Measurements from ENCODE around the gene SLX4IP.
"Not testable (repeated sequence)": the region's sequence is repeated elsewhere in the genome, so short reads cannot be mapped to it uniquely, and the experiment has no call there.

Gene SLX4IP

GRCh38 chr20:10586296-10586695 lies 151.2 kb downstream of the SLX4IP start:
- DNase-seq (ENCODE audit: insufficient read length) (no peak), FAIRE-seq (no peak)
- TF ChIP-seq POLR2A (IDR thresholded peaks at IDR 0.05; ENCODE audit: low read depth, low read length) (no peak), TAF1 (IDR thresholded peaks at IDR 0.05; ENCODE audit: borderline replicate concordance, low read depth, low read length) (no peak), POLR2AphosphoS5 (IDR thresholded peaks at IDR 0.05; ENCODE audit: low read depth, low read length) (no peak)

- FAIRE-seq; DNase-seq (ENCODE audit: insufficient read length): not testable (repeated sequence)
Measured at GRCh38 chr20:10590446-10590845, 155.3 kb downstream of the SLX4IP start.

DNA sequence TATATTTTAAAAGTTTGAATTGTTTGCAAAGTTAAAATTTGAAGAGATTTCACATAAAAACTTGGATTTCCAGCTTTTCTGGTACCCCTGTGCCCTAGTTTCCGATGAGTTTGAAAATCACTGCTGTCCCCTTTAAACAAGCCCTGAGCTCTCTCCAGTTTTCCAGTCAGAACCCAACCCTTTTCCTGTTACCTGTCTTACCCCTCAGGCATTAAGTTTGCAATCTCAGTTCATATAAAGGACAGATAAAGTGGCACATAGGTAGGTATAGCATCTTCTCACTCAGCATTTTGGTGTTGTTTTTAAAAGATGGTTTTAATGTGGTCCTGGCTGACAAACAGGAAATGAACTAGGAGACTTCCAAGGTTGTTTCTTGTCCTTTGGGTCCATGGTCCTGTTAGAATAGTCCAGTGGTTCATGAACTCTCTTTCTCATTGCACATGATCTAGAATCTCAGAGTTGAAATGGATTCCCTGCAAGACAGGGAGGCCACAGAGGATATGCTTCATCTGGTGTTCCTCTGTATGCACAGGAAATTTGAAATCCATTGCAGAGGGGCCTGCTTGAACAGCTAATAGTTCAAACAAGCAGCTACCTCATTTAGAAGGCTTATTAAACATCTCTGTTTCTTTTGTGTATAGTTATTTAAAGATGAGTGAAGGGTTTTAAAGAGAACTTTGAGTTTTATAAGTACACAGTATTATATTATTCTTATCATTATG lies 156.0 kb downstream of the SLX4IP start:
- TF ChIP-seq POLR2AphosphoS5 (IDR thresholded peaks at IDR 0.05; ENCODE audit: low read depth, low read length) (no peak), POLR2A (IDR thresholded peaks at IDR 0.05; ENCODE audit: low read depth, low read length) (no peak), TAF1 (IDR thresholded peaks at IDR 0.05; ENCODE audit: borderline replicate concordance, low read depth, low read length) (no peak)
- no peak for FAIRE-seq
- DNase-seq (ENCODE audit: insufficient read length), result no peak

GRCh38 chr20:10591946-10592521 lies 156.9 kb downstream of the SLX4IP start:
- FAIRE-seq (no peak), DNase-seq (ENCODE audit: insufficient read length) (no peak)
- TF ChIP-seq TAF1 (IDR thresholded peaks at IDR 0.05; ENCODE audit: borderline replicate concordance, low read depth, low read length) (no peak), POLR2A (IDR thresholded peaks at IDR 0.05; ENCODE audit: low read depth, low read length) (no peak), POLR2AphosphoS5 (IDR thresholded peaks at IDR 0.05; ENCODE audit: low read depth, low read length) (no peak)

DNA sequence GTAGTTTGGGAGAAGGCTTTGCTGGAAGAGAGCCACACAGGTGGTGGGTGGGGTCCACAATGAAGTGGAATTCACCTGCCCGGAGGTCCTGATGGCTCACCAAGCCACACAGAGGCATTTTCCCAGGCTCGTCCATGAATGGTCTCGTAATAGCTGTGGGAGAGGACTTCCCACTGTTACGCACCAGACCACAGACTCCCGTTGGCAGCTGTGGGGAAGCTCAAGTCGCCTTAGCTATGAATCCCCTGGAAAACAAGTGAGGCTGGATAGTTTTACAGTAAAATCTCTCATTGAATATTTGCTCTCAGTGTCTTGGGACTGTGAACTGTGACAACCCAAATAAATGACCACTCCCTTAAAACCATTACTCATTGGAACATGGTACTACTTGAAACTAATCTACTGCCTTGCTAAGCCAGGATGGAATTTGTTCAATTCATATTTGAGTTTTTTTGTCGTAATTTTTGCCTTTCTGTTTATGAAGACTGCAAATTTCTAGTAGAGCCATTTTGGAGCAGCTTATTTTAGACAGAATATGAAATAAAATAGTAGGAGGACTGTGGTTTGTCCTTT lies 159.3 kb downstream of the SLX4IP start:
- no peak for DNase-seq (ENCODE audit: insufficient read length)
- no peak for TF ChIP-seq POLR2AphosphoS5 (IDR thresholded peaks at IDR 0.05; ENCODE audit: low read depth, low read length)
- no peak for FAIRE-seq

DNA sequence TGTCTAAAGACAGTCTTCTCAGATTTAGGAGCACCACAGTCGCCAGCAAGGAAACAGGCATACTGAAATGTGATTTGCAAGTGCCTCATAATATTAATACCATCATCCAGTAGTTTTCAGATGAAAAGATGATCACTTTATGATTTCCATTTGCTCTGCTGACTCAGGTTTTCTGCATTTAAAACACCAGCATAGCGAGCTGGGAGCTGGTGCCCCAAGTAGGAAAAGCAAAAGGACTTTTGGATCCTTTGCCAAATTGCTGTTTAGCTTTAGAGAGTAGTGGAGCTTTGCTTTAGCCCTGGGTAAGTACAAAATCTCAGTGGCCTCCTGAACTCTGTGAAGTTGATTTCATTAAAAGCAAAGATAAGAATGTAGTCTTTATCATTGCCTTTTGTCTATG lies 160.2 kb downstream of the SLX4IP start:
- TF ChIP-seq POLR2A (IDR thresholded peaks at IDR 0.05; ENCODE audit: low read depth, low read length) (no peak), TAF1 (IDR thresholded peaks at IDR 0.05; ENCODE audit: borderline replicate concordance, low read depth, low read length) (no peak), POLR2AphosphoS5 (IDR thresholded peaks at IDR 0.05; ENCODE audit: low read depth, low read length) (no peak)
- FAIRE-seq, result no peak
- DNase-seq (ENCODE audit: insufficient read length), result no peak

DNA sequence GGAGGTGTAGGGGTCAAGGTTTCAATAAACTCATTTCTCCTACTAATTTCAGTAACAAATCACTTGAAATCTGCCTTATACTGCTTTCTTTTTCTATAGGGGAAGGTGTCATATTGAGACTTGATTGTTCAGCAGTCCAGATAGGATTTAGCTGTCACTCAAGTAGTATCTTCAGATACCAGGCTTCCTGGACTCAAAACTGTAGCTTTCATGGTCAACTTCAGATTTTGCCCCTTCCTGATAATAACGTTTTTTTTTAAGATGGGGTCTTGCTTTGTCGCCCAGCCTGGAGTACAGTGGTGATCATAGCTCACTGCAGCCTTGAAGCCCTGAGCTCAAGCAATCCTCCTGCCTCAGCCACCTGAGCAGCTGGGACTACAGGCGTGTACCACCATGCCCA lies 160.9 kb downstream of the SLX4IP start:
- TF ChIP-seq TAF1 (IDR thresholded peaks at IDR 0.05; ENCODE audit: borderline replicate concordance, low read depth, low read length) (no peak), POLR2A (IDR thresholded peaks at IDR 0.05; ENCODE audit: low read depth, low read length) (no peak), POLR2AphosphoS5 (IDR thresholded peaks at IDR 0.05; ENCODE audit: low read depth, low read length) (no peak)
- DNase-seq (ENCODE audit: insufficient read length) (no peak), FAIRE-seq (no peak)

DNA sequence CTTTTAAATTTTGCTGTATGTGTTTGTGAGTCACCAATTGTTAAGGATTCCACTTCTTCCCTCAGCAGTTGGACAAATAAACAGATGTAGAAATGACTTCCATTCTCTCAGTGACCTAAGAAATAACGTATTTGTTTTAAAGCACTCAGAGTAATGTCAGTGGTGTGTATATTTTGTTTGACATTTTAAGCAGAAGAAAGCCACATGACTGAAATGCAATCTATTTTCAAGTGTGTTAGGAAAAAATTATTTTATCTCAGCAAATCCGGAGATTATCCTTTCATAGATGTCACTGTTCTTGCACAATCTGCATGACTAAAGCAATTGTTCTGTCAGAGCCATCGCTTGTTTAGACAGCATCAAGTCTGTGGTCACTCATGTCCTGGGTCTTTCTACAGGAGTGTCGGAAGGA lies 161.6 kb downstream of the SLX4IP start:
- TF ChIP-seq TAF1 (IDR thresholded peaks at IDR 0.05; ENCODE audit: borderline replicate concordance, low read depth, low read length), result no peak
- TF ChIP-seq POLR2AphosphoS5 (IDR thresholded peaks at IDR 0.05; ENCODE audit: low read depth, low read length), result no peak
- TF ChIP-seq POLR2A (IDR thresholded peaks at IDR 0.05; ENCODE audit: low read depth, low read length), result no peak
- FAIRE-seq (no peak), DNase-seq (ENCODE audit: insufficient read length) (no peak)

DNA sequence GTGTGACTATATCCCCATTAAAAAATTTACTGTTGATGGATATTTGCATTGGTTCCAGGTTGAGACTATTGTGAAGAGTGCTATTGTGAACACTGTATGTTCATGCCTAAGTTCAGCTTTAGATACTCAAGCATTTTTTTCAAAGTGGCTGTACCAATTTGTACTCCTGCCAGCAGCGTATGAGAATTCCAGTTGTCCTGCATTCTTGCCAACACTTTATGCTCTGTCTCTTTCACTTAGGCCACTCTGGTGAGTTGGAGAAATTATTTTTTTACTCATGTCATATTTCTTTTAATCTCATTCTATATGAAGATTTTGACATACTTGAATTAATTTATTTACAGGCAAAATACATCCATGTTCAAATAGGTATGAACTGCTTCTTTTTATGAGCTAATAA lies 162.5 kb downstream of the SLX4IP start:
- FAIRE-seq (no peak), DNase-seq (ENCODE audit: insufficient read length) (no peak)
- TF ChIP-seq TAF1 (IDR thresholded peaks at IDR 0.05; ENCODE audit: borderline replicate concordance, low read depth, low read length) (no peak), POLR2A (IDR thresholded peaks at IDR 0.05; ENCODE audit: low read depth, low read length) (no peak), POLR2AphosphoS5 (IDR thresholded peaks at IDR 0.05; ENCODE audit: low read depth, low read length) (no peak)

GRCh38 chr20:10602221-10602871 lies 167.2 kb downstream of the SLX4IP start:
- FAIRE-seq, result no peak
- no peak for DNase-seq (ENCODE audit: insufficient read length)
- no peak for TF ChIP-seq POLR2AphosphoS5 (IDR thresholded peaks at IDR 0.05; ENCODE audit: low read depth, low read length)
- no peak for TF ChIP-seq POLR2A (IDR thresholded peaks at IDR 0.05; ENCODE audit: low read depth, low read length)
- TF ChIP-seq TAF1 (IDR thresholded peaks at IDR 0.05; ENCODE audit: borderline replicate concordance, low read depth, low read length), result no peak

DNA sequence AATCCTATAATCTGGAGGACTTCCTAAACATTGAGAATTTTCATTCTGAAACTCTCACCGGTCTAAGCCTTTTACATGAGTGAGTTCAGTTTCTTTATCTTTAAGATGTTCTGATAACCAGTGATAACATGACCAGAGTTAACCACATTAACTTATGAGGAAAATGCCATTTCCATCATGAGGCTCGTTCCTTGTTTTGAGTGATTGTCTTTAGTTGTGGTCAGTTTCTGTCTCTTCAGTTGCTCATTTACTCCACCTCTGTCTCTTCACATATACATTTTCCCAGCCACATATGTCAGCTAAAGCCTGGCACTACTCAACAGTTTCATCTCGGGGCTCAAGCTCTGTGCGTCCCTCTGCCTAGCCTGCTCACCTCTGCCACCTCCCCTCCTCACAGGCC lies 168.3 kb downstream of the SLX4IP start:
- DNase-seq (ENCODE audit: insufficient read length), result no peak
- no peak for FAIRE-seq
- no peak for TF ChIP-seq POLR2A (IDR thresholded peaks at IDR 0.05; ENCODE audit: low read depth, low read length)
- no peak for TF ChIP-seq POLR2AphosphoS5 (IDR thresholded peaks at IDR 0.05; ENCODE audit: low read depth, low read length)
- no peak for TF ChIP-seq TAF1 (IDR thresholded peaks at IDR 0.05; ENCODE audit: borderline replicate concordance, low read depth, low read length)

All from GM12892 (cell line).